ENCODE data around the gene HSDL2.
"Not testable (repeated sequence)": the region's sequence is repeated elsewhere in the genome, so short reads cannot be mapped to it uniquely, and the experiment has no call there.

The HSDL2 gene

GRCh38 chr9:112507001-112507680 is 127.2 kb downstream of the HSDL2 start:
- no peak overlapping the region for H3K27ac ChIP-seq
- in situ Hi-C loops (cut with HindIII; ENCODE audit: low pct_ligation_motif_present, low sequenced_read_pairs), result no loop called here
- H3K36me3 ChIP-seq (replicated peaks), result no peaks in the 10 kb centered on the region
- no peak for DNase-seq
- H3K4me3 ChIP-seq (ENCODE audit: low read depth, low read length), result no peak overlapping the region
- no peaks in the 10 kb centered on the region for H3K27me3 ChIP-seq (replicated peaks)
- no peak for TF ChIP-seq CTCF (IDR thresholded peaks at IDR 0.05; ENCODE audit: low read depth, low read length, missing control alignments)

- Histone ChIP-seq H3K36me3 (replicated peaks) (no peaks in the 10 kb centered on the region), H3K4me3 (ENCODE audit: low read depth, low read length) (no peak overlapping the region), H3K27me3 (replicated peaks) (no peaks in the 10 kb centered on the region), H3K27ac (no peak overlapping the region)
- no peak for DNase-seq
- TF ChIP-seq CTCF (IDR thresholded peaks at IDR 0.05; ENCODE audit: low read depth, low read length, missing control alignments), result no peak
- in situ Hi-C loops (cut with HindIII; ENCODE audit: low pct_ligation_motif_present, low sequenced_read_pairs), result no loop called here
Measured at GRCh38 chr9:112508377-112508776, 128.5 kb downstream of the HSDL2 start.

GRCh38 chr9:112512377-112512776 is 132.5 kb downstream of the HSDL2 start:
- H3K36me3 ChIP-seq (replicated peaks); H3K27ac ChIP-seq; H3K4me3 ChIP-seq (ENCODE audit: low read depth, low read length); DNase-seq; H3K27me3 ChIP-seq (replicated peaks); in situ Hi-C loops (cut with HindIII; ENCODE audit: low pct_ligation_motif_present, low sequenced_read_pairs): not testable (repeated sequence)

DNA sequence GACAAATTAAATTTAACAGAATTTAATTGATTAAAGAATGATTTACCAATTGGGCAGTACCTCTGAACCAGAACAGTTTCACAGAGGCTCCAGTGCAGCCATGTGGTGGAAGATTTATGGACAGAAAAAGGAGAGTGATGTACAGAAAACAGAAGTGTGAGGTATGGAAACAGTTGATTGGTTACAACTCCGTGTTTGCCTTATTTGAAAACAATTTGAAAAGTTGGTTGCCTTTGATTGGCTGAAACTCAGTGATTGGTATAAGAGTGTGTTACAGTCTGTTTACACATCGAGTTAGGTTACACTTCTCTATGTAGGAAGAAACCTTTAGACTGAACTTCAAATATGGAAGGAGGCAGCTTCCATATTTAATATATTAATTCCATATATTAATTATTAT is 136.9 kb downstream of the HSDL2 start:
- no peak for TF ChIP-seq CTCF (IDR thresholded peaks at IDR 0.05; ENCODE audit: low read depth, low read length, missing control alignments)
- no peak overlapping the region for H3K27ac ChIP-seq
- H3K27me3 ChIP-seq (replicated peaks), result no peaks in the 10 kb centered on the region
- DNase-seq, result no peak
- no peaks in the 10 kb centered on the region for H3K36me3 ChIP-seq (replicated peaks)
- H3K4me3 ChIP-seq (ENCODE audit: low read depth, low read length), result no peak overlapping the region
- in situ Hi-C loops (cut with HindIII; ENCODE audit: low pct_ligation_motif_present, low sequenced_read_pairs), result no loop called here

- in situ Hi-C loops (cut with HindIII; ENCODE audit: low pct_ligation_motif_present, low sequenced_read_pairs), result no loop called here
- no peak overlapping the region for H3K4me3 ChIP-seq (ENCODE audit: low read depth, low read length)
- no peak overlapping the region for H3K27ac ChIP-seq
- no peak for DNase-seq
- no peak for TF ChIP-seq CTCF (IDR thresholded peaks at IDR 0.05; ENCODE audit: low read depth, low read length, missing control alignments)
- no peaks in the 10 kb centered on the region for H3K36me3 ChIP-seq (replicated peaks)
- H3K27me3 ChIP-seq (replicated peaks), result no peaks in the 10 kb centered on the region
Measured at GRCh38 chr9:112520069-112520468, 140.2 kb downstream of the HSDL2 start.

- no peak for DNase-seq
- H3K4me3 ChIP-seq (ENCODE audit: low read depth, low read length), result no peak overlapping the region
- H3K27ac ChIP-seq, result no peak overlapping the region
- H3K27me3 ChIP-seq (replicated peaks), result no peaks in the 10 kb centered on the region
- no peak for TF ChIP-seq CTCF (IDR thresholded peaks at IDR 0.05; ENCODE audit: low read depth, low read length, missing control alignments)
- in situ Hi-C loops (cut with HindIII; ENCODE audit: low pct_ligation_motif_present, low sequenced_read_pairs), result no loop called here
- H3K36me3 ChIP-seq (replicated peaks), result no peaks in the 10 kb centered on the region
Measured at GRCh38 chr9:112520656-112521055, 140.7 kb downstream of the HSDL2 start.

Data from brain microvascular endothelial cell (primary cell).